GM21447 (cell line): ENCODE results near the gene SEMA4F.

Experiments used
- ATAC-seq: cut with Tn5 transposase; IDR thresholded peaks from one replicate; pipeline ENCODE4 v1.9.1; 2021; ENCODE audit not compliant: unreplicated experiment

Gene SEMA4F

DNA sequence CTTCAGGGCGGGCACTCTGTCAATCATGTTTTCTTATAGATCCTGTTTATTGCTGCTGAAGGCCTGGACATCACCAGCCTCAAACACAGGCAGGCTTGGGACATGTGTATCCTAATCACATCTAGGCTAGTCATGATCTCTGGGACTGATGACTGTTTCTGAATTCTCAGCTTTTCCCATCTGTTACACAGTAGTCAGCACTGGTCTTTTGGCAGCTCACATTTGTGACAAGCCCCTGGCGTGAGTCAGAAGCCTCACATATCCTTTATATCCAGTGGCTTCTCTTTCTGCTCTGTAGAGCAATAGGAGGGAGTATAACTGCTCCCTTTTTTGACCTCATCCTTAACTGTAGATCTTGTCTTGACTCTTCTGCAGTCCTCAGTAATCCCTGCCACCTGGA, 4.5 kb downstream of the SEMA4F start:
- ATAC-seq, result no peak

DNA sequence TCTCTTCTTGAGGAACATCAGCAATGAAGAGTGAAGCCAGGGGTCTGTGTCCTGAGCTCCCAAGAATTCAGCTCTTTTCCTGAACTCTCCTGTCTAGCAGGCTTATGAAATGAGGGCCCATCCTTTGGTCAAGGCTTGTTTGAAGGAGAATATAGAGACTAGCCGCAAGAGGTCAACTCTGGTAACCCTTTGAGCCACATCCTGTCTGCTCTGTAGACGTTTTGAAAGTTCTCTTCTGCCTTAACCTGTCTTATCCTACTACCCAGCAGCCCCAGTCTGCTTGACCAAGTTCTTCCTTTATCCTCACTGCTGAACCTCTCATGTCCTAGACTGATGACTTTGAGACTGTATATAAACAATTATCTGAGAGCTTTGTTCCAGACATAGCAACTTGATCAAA, 5.4 kb downstream of the SEMA4F start:
- no peak for ATAC-seq

DNA sequence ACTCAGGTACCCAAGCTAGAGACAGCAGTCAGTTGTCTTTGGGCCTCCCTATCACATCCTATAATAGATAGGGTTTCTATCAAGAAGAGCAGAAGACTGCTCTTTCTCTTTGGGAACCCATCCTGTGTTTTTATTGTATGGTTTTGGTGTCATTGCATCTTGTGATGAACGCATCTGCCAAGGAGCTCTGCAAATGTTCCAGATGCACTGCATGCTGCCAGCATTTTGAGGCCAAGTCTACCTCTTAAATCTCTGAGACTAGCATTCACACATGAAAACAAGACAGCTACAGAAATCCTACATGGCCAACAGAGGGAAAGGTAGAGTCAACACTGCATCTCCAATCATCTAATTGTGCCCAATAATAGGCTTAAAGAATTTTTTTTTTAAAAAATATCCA, 14.0 kb downstream of the SEMA4F start:
- ATAC-seq, result no peak

DNA sequence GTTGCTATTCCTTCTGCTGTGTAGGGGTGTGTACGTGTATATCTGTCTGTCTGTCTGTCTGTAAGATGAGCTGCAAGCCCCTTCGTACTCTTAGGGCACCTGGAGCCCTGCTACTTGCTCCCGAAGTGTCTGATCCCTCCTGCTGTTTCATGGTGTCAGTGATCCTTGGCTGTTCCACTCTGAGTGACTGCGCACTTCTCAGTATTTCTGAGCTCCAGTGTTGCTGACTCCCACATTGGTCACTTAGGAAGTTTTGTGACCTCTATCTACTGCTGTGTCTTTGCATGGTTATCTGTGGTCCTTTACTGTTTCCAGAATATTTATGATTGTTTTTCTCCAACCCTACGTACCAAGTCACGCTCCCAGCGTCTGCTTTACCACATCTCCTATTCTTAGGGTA, 16.2 kb downstream of the SEMA4F start:
- ATAC-seq, result no peak

DNA sequence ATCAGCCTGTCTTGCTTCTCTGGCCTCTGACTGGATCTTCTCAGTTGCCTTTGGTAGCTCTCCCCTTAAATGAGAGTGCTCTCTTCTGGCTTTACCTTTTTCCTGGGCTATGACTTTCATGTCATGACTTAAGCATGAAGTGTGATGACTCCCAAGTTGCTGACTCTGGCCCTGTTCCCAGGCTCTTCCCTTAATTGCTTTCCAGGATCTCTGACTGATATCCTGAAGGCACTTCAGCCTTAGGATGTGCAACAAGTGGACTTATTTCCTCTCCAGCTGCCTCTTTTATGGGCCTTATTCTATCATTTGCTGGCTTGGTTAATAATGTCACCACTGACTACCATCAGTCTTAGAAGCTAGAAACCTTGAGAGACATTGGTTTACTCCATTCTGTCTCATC, 17.4 kb downstream of the SEMA4F start:
- no peak for ATAC-seq

DNA sequence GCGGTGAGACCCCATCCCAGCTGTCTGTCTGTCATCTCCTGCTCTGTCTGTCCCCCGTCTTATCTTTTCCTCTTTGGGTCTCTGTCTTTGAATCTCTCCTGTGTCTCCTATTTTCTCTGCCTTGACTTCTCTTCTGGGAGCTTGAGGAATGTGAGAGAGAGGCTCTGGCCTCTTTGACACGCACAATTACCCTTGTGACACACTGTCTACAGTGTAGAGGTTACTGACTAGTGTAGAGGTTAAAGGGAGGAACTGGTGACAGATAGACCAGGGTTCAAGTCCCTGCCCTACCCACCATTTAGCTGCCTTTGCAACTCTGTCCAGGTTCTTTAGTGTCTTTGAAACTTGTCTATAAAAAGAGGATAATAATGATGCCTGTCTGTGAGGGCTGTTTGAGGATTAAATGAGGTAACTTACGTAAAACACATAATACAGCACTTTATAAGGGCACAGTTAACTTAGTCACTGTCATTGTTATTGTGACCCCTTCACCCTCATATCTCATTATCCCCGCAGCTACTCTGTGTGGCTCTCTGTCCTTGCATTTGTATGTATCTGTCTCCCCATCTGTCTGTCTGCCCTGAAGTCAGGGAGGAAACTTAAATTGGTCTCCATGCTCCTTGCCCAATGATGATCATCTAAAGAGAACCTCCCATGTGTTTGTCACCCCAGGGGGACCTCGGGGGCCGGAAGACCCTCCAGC, 19.9 kb downstream of the SEMA4F start:
- ATAC-seq, result no peak

DNA sequence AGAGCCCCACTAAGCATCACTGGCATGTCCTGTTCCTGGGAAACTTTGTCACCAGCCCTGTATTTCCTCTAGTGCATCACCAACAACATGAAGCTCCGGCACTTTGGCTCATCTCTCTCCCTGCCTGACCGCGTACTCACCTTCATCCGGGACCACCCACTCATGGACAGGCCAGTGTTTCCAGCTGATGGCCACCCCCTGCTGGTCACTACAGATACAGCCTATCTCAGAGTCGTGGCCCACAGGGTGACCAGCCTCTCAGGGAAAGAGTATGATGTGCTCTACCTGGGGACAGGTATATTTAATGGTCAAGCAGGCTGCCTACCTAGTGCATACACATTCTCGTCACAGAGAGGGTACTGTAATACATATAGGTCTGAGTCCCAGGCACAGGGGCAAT, 21.0 kb downstream of the SEMA4F start:
- no peak for ATAC-seq

DNA sequence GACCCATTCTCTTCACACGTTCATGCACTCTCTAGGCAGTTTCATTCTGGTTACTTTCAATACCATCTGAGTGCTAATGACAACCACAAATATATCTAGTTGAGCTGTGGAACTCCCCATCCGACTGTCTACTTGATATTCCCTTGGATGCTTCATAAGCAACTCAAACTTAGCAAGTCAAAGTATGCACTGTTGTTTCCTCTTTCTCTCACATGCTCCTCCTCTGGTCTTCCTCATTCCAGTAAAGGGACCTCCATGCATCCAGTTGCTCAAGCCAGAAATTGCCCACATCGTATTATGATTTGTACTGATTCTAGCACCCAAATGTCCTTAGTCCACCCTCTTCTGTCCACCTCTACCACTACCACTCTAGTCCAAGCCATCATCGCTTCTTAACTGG, 22.3 kb downstream of the SEMA4F start:
- ATAC-seq, result no peak

DNA sequence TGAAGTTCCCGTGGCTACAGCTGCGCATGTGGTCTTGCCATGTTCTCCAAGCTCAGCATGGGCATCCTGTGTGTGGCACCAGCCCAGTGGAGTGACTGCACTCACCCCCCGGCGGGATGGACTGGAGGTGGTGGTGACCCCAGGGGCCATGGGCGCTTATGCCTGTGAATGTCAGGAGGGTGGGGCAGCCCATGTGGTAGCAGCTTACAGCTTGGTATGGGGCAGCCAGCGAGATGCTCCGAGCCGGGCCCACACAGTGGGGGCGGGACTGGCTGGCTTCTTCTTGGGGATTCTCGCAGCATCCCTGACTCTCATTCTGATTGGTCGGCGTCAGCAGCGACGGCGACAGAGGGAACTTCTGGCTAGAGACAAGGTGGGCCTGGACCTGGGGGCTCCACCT, 25.6 kb downstream of the SEMA4F start:
- ATAC-seq, result no peak

DNA sequence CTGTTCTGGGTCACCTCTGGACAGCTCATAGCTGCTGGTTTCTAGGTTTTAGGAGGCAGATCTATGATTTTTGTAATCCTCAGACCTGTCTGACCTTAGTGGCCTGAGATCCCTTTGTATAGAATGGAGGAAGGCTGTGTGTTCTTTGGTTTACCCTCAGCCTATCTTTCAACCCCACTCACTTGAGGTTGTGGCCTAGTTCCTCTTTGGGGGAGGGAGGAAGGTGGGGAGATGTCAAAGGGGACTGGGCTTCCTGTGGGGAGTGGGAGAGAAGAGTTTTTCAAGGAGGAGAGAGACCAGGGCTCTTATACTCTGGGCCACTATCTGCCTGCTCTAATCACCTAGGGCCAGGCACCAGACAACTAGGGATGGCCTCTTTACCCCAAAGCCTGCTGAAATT, 28.5 kb downstream of the SEMA4F start:
- ATAC-seq, result no peak

DNA sequence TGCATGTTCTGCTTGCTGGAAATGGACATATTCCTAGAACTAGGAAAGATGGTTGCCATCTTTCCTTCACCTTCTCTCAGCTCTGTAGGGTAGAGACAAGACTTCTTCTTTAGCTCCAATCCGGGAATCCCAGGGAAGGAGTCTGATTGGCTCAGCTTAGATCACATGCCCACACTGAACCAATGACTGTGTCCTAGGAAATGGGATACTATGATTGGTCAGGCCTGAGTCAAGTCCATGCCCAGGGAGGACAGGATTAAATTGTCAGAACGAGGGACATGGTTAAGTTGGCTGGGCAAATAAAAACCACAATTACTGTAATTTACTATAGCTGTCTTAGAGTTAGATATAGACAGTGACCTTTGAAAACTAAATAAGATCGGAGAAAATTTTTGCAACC, 31.4 kb downstream of the SEMA4F start:
- no peak for ATAC-seq

DNA sequence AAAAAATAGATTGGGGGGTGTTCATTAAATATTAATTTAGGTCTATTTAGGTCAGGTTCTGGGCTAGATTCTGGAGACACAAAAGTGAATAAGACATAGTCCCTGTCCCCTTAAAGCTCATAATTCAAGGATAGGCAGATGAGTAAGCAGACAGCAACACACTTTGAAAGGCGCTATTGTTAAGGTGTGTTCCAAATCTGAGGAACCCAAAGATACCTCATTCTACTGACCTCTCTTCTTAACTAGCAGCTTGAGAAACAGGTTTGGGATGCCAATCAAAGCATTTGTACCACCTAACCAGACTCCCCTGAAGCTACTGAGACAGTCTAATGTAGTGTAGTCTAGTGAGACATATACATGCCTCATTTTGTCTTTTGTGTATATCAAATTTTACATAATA, 34.8 kb downstream of the SEMA4F start:
- ATAC-seq, result no peak

DNA sequence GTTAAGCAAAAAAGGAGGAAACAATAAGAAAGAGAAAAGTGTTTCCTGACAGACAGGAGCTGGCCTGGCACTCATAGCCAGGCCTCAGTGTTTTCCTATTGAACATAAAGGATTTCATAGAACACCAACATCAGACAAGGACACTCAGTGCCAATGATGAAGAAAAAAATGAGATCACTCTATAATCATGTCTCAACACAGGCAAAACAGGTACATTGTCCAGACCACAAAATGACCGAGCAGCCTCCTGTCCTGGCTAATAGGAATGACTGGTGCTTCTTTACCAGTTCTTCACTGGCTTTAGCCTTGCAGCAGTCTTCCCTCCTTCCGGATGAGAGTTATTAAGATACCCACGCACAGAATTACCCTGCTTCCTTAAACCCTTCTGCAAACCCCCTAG, 35.6 kb downstream of the SEMA4F start:
- no peak for ATAC-seq

DNA sequence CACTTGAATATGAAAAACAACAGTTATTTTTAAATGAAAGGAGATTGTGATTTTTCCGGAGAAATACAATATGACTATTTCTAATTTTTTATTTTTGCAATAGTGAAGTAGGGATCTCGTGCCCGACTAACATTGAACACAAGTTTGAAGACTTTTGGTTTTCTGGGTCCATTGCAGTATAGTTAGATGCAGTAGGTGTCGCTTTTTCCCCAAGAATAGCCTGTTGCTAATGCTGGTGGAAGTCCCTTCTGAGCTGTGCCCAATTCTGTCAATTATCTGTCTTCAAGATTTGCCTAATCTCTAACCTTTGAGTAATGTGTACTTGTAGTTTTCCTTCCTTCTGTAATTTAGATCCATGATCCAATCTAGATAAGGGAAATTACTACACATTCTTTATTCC, 36.5 kb downstream of the SEMA4F start:
- ATAC-seq, result peak; percentile 70

DNA sequence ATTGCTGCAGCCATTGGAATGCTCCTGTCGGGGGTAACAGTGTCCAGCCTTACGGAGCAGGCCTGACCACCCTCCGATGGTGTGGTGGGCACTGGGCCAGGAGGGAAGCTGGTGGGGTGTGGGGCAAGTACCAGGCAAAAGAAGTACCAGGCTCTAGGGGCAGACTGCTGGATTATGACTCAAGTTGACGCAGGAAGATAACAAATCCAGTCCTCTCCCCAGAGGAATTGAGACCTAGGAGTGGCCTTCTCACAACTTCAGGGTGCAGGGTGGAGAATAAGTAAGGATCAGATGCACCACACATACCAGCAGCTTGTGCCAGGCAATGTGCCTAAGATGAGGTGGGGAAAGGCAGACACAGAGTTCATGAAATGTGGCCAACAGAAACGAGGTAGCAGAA, 37.9 kb downstream of the SEMA4F start:
- no peak for ATAC-seq

DNA sequence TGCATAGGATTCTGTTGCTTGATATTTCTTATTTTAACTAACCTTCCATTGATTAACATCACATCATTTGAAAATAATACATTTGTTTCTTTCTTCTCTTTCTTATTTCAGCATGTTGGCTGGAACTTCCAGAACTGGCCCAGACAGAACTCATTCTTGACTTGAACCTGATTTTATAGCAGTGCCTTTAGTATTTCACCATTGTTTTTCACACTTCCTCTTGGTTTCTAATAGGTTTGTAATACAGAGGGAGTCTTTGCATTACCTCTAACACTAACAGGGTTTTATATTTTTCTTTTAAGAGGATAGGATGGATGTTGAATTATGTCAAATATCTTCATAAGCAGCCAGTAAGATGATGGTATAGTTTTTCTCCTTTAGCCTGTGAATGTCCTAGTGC, 39.2 kb downstream of the SEMA4F start:
- no peak for ATAC-seq

DNA sequence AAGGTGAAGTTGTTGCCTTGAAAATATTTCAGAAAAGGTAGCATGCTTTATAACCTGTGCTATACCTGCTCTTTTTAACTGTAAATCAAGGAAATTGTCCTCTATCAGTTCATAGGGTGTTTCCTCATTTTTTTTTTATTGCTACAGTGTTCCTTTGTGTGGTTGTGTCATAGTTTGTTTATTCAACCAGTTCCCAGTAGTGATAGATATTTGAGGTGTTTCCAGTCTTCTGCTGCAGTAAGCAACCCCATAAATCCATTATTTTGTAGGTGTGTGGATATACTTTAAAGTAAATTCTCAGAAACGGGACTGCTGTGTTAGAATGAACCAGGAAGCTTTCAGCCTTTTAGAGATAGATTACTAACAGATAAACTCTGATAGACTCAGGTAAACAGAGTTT, 39.6 kb downstream of the SEMA4F start:
- no peak for ATAC-seq

DNA sequence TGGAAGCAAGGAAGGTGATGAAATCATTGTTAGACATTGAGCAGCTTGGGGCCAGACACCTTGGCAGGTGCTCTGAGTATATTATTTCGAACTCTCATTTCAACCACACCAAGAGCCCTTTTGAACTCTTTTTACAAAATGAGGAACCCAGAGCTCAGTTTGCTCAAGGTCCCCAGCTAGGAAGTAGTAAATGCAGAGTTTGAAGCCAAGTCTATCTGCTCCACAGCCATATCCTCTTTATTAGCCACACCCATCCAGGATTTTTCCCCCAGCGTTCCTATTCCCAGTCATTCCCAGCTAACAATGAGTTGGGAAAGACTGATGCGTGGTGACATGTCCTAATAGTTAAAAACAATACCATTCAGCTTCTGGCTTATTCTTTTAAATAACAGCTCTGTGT, 40.2 kb downstream of the SEMA4F start:
- ATAC-seq, result no peak

DNA sequence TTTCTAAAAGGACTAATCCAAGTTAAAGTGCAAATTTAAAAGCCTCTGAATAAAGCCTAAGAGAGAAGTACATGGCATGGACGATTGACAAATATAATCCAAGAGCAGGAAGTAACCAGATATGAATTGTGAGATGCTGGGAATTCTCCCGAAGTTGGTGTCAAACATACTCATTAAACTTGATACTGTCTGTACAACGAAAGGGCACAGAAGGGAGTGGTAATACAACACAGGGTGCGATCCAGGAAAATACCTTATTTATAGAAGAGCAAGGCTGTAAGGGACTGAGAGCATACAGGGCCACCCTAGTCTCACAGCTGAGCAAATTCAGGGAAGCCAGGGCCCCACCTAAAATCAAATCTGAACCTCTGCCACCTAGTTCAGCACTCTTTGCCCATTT, 41.6 kb downstream of the SEMA4F start:
- ATAC-seq, result no peak

DNA sequence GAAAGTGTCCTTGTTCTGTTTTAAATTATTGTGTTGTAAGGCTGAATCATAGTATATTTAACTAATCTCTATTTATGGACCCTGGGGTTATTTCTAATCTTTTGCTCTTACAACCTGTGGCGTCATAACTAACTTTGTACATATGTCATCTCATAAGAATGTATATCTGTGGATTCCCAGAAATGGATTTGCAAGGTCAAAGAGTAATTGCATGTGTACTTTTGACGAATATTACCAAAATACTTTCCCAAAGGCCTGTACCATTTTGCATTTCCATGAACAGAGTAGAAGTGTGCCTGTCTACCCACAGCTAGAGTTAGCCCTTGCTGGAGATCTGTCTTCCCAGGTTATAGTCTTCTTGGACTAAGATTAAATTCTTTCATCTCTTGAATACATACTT, 42.8 kb downstream of the SEMA4F start:
- no peak for ATAC-seq

DNA sequence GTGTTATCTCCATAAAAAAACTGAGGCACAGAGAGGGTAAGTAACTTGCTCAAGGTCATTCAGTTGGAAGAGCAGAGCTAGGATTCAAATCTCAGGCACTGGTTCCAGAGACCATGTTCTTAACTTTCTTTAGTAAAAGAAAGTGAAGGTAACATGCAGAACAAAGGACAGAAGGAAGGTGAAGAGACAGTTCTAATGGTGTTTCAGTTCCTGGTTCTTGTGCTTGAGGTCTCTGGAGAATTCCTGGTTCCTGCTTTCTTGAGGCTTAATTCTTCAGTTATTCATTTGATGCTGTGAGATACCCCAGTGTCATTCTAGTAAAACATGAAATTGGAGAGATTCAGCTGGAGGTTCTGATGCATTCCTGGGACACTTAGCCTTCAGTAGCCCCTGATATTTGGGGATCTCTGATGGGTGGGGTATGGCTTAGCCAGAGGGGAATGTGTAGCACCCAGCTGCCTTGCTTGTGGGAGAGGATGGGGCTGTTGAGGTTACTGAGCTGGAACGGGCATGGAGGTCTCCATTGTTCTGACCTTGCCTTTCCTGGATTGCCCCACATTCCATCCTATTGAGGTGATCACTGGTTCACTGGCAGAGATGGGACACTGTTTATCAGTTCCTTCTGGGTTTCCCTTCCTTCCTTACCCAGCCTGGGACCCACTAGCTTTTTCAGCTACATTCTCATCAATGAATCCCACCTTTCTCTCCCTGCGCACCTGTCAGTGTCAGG, 46.8 kb downstream of the SEMA4F start:
- ATAC-seq, result no peak

DNA sequence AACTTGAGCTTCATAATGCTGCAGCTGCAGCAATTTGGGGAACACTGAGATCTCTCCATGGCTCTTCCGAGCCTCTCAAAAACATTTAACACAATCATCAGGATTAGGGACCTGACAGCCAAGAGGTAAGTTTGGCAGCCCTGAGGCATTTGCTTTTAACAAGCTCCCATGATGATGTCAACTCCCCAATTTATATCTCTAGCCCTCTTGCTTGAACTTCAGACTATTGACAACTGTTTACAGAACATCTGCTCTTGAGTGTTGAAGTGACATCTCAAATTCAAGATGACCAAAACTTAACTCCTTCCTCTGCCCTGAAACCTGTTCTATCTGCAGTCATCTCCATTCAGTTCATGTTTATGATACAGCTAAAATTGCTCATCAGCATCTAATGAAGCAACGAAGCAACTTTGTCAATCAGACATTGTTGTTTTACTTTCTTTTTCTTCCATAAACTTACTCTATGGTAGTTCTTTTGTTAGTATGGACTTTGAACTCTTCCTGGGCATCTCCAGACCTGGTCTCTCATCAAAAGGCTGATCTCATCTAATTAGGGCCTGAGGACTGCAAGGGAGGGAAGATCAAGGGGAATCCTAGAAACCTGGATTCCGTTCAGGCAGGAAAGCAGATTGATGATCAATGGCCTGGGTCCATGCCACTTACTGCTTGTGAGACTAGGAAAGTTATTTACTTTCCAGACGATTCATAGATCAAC, 48.1 kb downstream of the SEMA4F start:
- ATAC-seq, result no peak
